Measurements from ENCODE around the gene FZD1. TPM values are rescaled to one million over a fixed set of nuclear protein-coding genes. Genes with fewer than 3 reads are reported as not detected.
A peak's percentile ranks its signal among the peaks of the same experiment; 100 is the strongest.

FZD1 gene
- total RNA-seq, result 10 to 100 TPM in 1 of 6 donors, 1 to 10 TPM in 5; 4.3 to 10.5 (median 6.2) TPM
- 1 to 10 TPM; 2.0 to 3.9 TPM for polyA plus RNA-seq

GRCh38 chr7:91264046-91264923 lies at the start of gene FZD1:
TSS of gene FZD1 (plus strand) at chr7:91264433. CDS start at chr7:91264881, 448 bp downstream.
- 0% methylated on average over 69 to 90 of the region's 90 CpGs for WGBS, 2 donors
- no peaks in the 10 kb centered on the region for H3K9me3 ChIP-seq
- FAIRE-seq (peak; percentile 93), ATAC-seq (peak; percentile 88 to 94 (median 90)), DNase-seq (peak; percentile 95 to 98 (median 98))
- intact Hi-C loops (cut with DNase I), result loop anchor here in 1 of 3 donors (10.0 kb wide), 1 partner anchor 169 kb away; no protein-coding TSS in a partner anchor
- TF ChIP-seq CTCF (IDR thresholded peaks at IDR 0.05), result peak in 1 of 4 donors; percentile 7
- no peaks in the 10 kb centered on the region for H3K27me3 ChIP-seq
- peaks cover 6 to 15% (median 11%) of the 10 kb centered on the region in 3 donors for H3K4me1 ChIP-seq
- peak within 1 kb of the TSS; percentile 83 to 98 (median 92) for H3K27ac ChIP-seq
- H3K36me3 ChIP-seq, result no peaks in the 10 kb centered on the region
- H3K4me3 ChIP-seq, result peak within 1 kb of the TSS; percentile 68 to 89 (median 79)

- no peak for DNase-seq
- Histone ChIP-seq H3K27ac (no peak overlapping the region), H3K27me3 (no peaks in the 10 kb centered on the region), H3K9me3 (no peaks in the 10 kb centered on the region), H3K4me3 (no peak overlapping the region), H3K4me1 (no peaks in the 10 kb centered on the region), H3K36me3 (no peaks in the 10 kb centered on the region)
- no peak for FAIRE-seq
- no peak for ATAC-seq
- intact Hi-C loops (cut with DNase I), result no loop called here
- 72 to 84% methylated on average over 2 of the region's 2 CpGs for WGBS, 2 donors
- TF ChIP-seq CTCF (IDR thresholded peaks at IDR 0.05), result no peak
Observed at GRCh38 chr7:91226411-91226810, 37.8 kb upstream of the FZD1 start.

- Histone ChIP-seq H3K36me3 (no peaks in the 10 kb centered on the region), H3K27ac (no peak overlapping the region), H3K4me1 (no peaks in the 10 kb centered on the region), H3K9me3 (no peaks in the 10 kb centered on the region), H3K27me3 (no peaks in the 10 kb centered on the region), H3K4me3 (no peak overlapping the region)
- ATAC-seq, result no peak
- no peak for TF ChIP-seq CTCF (IDR thresholded peaks at IDR 0.05)
- WGBS, 2 donors, result 93 to 96% methylated on average over 2 of the region's 2 CpGs
- intact Hi-C loops (cut with DNase I), result no loop called here
- no peak for DNase-seq
- no peak for FAIRE-seq
Observed at GRCh38 chr7:91228327-91228726, 35.9 kb upstream of the FZD1 start.

GRCh38 chr7:91228927-91229558 lies 35.2 kb upstream of the FZD1 start:
- intact Hi-C loops (cut with DNase I), result no loop called here
- Histone ChIP-seq H3K36me3 (no peaks in the 10 kb centered on the region), H3K9me3 (no peaks in the 10 kb centered on the region), H3K4me3 (no peak overlapping the region), H3K4me1 (no peaks in the 10 kb centered on the region), H3K27ac (no peak overlapping the region), H3K27me3 (no peaks in the 10 kb centered on the region)
- no peak for ATAC-seq
- WGBS, 2 donors, result 87 to 89% methylated on average over 2 of the region's 2 CpGs
- DNase-seq, result no peak
- TF ChIP-seq CTCF (IDR thresholded peaks at IDR 0.05), result no peak
- FAIRE-seq, result no peak
